ENCODE measurements around the gene ACVR2B. TPM values are rescaled to one million over a fixed set of nuclear protein-coding genes. Genes with fewer than 3 reads are reported as not detected.

ACVR2B gene
- total RNA-seq, 1 donor from 2014 or later: 5.5 TPM

DNA sequence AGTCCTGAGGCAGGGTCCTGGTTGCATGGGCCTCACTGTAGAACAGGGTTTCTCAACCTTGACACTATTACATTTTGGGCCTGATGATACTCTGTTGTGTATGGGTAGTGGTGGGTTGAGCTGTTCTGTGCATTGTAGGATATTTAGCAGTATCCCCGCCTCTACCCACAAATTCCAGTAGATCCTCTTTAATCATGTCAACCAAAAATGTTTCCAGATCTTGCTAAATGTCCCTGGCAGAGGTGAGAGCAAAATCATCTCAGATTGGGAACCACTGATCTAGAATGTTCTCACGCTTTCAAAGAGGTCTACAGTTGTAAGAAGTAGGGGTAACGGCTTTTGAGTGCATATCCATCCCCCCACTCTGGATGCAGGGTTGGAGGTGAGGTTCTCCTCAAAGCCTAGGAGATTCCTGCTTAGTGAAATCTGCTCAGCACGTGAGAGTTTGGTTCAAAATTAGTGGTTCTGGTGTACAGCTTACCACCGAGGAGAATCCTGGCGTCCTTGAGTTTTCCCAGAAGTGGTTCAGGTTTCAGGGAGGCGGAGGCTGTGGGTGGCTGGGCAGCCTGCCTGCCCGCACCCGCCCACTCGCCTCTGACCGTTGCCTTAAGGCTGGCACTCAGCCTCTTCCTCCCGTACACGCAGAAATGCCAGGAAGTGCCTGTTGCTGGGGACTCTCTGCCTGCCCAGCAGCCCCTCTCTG lies 5.3 kb downstream of the ACVR2B start:
- Histone ChIP-seq H3K4me3 (peak overlapping the region; percentile 33), H3K9me3 (replicated peaks) (no peaks in the 10 kb centered on the region), H3K27ac (replicated peaks) (peak overlapping the region; percentile 74), H3K36me3 (no peaks in the 10 kb centered on the region), H3K27me3 (ENCODE audit: low read depth) (no peaks in the 10 kb centered on the region), H3K4me1 (peaks cover 80% of the 10 kb centered on the region)
- DNase-seq: no peak
- TF ChIP-seq CTCF (IDR thresholded peaks at IDR 0.05; ENCODE audit: borderline replicate concordance): no peak
- intact Hi-C loops (cut with micrococcal nuclease): no loop called here

DNA sequence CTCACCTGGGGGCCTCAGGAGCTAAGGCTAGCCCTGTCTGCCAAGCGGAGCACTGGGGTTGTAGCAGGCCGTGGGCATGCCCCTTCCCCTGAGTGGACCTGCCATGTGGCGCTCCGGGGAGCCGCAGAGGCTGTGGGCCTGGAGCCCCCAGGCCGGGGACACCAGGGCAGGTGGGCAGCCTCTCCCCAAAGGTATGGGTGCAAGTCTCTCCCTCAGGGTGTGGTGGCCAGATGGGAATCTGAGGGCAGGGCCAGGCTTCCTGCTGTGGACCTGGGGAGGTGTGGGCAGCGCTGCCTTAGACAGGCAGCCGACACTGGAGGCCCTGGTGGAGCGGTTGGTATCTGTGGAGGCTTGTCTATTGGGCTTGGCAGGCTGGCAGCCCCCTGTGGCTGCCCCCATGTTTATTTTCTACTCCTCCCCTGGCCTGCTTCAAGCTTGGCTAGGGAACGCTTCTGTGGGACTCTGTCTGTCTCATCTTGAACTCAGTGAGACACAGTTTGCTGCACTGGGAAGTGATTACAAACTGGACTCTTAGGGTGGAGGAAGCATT lies 5.9 kb downstream of the ACVR2B start:
- no peak for TF ChIP-seq CTCF (IDR thresholded peaks at IDR 0.05; ENCODE audit: borderline replicate concordance)
- DNase-seq: no peak
- peaks cover 75% of the 10 kb centered on the region for H3K4me1 ChIP-seq
- no peaks in the 10 kb centered on the region for H3K27me3 ChIP-seq (ENCODE audit: low read depth)
- H3K9me3 ChIP-seq (replicated peaks): no peaks in the 10 kb centered on the region
- H3K4me3 ChIP-seq: peak overlapping the region; percentile 33
- H3K27ac ChIP-seq (replicated peaks): peak overlapping the region; percentile 74
- intact Hi-C loops (cut with micrococcal nuclease): no loop called here
- no peaks in the 10 kb centered on the region for H3K36me3 ChIP-seq

DNA sequence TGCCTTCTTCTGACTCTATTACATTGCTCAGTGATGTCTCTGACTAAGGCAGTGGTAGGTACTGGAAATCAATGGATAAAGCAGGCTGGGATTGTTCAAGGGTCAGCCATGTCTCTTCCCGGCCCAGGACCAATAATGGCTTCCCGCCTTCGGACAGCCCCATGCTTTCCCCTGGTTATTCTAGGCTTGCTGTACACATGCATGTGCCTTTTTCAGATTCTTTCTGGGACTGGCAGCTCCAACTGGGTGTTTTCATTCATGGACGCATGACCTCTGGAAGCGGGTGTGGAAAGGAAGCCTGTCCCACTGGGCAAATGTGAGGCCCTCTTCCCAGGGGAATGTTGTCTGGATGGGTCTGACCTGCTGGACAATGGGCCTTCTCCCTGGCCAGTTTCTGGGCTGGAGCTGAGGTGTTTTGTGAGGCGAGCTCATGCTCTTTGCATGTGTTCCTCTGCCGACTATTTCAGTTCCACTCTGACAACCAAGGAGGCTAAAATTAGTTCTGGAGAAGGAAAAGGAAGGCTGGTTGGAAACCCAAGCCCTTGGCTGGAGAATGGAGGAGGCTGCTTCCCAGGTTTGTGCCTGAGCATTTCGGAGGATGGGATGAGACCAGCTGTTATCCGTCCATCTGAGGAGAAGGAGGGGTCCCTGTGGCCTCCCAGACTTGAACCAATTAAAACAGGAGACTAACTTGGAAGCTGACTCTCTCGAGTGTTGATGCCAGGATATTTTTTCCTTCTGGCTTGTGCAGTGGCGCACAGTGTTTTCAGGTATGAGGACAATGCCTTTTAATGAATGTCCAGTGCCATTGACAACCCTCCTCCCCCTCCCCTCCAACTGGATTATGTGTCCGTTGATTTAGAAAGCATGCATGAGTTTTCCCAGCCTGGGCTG lies 6.9 kb downstream of the ACVR2B start:
- H3K4me1 ChIP-seq: peaks cover 64% of the 10 kb centered on the region
- no peaks in the 10 kb centered on the region for H3K27me3 ChIP-seq (ENCODE audit: low read depth)

GRCh38 chr3:38465588-38466154 lies 12.0 kb downstream of the ACVR2B start:
- Histone ChIP-seq H3K9me3 (replicated peaks) (peaks cover 18% of the 10 kb centered on the region), H3K27ac (replicated peaks) (no peak overlapping the region), H3K36me3 (no peaks in the 10 kb centered on the region), H3K27me3 (ENCODE audit: low read depth) (no peaks in the 10 kb centered on the region), H3K4me3 (no peak overlapping the region), H3K4me1 (peaks cover 24% of the 10 kb centered on the region)
- TF ChIP-seq CTCF (IDR thresholded peaks at IDR 0.05; ENCODE audit: borderline replicate concordance): no peak
- intact Hi-C loops (cut with micrococcal nuclease): no loop called here
- no peak for DNase-seq

More for the DNA sequence above, 6.9 kb downstream of the ACVR2B start:
- Histone ChIP-seq H3K36me3 (no peaks in the 10 kb centered on the region), H3K27ac (replicated peaks) (peak overlapping the region; percentile 74), H3K4me3 (peak overlapping the region; percentile 15), H3K9me3 (replicated peaks) (no peaks in the 10 kb centered on the region)
- intact Hi-C loops (cut with micrococcal nuclease): no loop called here
- TF ChIP-seq CTCF (IDR thresholded peaks at IDR 0.05; ENCODE audit: borderline replicate concordance): no peak
- no peak for DNase-seq

DNA sequence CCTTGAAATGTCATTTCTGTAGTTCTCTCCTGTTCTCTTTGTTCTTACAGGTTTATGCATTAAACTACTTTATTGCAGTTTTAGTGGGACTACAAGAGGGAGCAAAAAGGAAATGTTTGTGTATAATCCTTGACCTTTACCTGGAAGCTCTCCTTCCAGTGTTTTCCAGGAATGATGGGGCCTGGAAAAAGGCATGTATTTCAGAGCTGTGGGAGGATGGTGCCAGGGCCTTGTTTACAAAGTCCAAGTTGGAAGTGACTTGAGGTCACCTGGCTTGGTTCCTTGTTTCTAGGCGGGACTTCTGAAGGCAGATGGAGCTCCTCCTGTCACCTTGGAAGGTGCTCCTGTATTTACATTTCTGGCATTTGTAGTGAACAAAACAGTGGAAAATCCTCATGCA lies 15.1 kb downstream of the ACVR2B start:
- DNase-seq: no peak
- Histone ChIP-seq H3K9me3 (replicated peaks) (peaks cover 18% of the 10 kb centered on the region), H3K27me3 (ENCODE audit: low read depth) (no peaks in the 10 kb centered on the region), H3K4me1 (peaks cover 28% of the 10 kb centered on the region), H3K4me3 (no peak overlapping the region), H3K36me3 (no peaks in the 10 kb centered on the region), H3K27ac (replicated peaks) (no peak overlapping the region)
- no peak for TF ChIP-seq CTCF (IDR thresholded peaks at IDR 0.05; ENCODE audit: borderline replicate concordance)
- intact Hi-C loops (cut with micrococcal nuclease): no loop called here
